Esophagus muscularis mucosa (tissue), 3 donors: Measurements from ENCODE around the gene PNPLA5.

Experiments used
- CTCF ChIP-seq, 3 experiments: fragments of 200-600 bp in 2 of 3; fragments of 450-650 bp in 1 of 3; sonication (generic) in 2 of 3; IDR thresholded peaks; one replicate each; pipeline ENCODE4 v1.5.1; 2017 to 2019; ENCODE audit warnings: antibody characterized with exemption in 3 of 3, mild to moderate bottlenecking in 2 of 3, moderate library complexity in 1 of 3
- EP300 ChIP-seq: sonication (generic); formaldehyde crosslinking; IDR thresholded peaks from one replicate; pipeline ENCODE4 v1.6.1; 2017; ENCODE audit warnings: antibody characterized with exemption

DNA sequence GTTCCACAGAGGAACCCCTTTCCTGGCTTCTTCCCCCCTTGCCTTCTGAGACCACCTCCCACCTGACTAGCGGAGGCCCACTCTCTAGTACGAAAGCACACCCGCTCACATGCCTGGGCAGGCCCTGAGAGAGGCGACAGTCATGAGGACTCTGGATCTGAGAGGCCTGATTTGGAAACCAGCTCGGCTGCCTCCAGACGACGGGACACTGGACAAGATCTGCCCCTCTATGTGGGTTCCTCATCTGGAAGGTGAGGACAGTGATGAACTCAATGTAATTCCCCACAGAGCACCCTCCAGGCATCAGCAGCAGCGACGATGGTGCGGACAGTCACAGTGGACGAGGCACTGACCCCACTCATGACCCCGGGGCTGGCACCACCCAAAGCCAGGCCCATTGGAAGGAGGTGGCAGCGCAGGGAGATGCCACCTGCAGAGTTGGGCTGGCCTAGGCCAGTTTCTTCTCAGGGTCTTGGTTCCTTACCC, 37.0 kb downstream of the PNPLA5 start:
- TF ChIP-seq EP300 (no peak), CTCF (IDR thresholded peaks at IDR 0.05) (no peak)
